Measurements from ENCODE around the gene PRM1. TPM values are rescaled to one million over a fixed set of nuclear protein-coding genes. Genes with fewer than 3 reads are reported as not detected.

The PRM1 gene
- total and polyA plus RNA-seq, 2 of the 13 experiments (the other 11 are each of a cell fraction or from before 2014, with no cell fraction given): not detected

DNA sequence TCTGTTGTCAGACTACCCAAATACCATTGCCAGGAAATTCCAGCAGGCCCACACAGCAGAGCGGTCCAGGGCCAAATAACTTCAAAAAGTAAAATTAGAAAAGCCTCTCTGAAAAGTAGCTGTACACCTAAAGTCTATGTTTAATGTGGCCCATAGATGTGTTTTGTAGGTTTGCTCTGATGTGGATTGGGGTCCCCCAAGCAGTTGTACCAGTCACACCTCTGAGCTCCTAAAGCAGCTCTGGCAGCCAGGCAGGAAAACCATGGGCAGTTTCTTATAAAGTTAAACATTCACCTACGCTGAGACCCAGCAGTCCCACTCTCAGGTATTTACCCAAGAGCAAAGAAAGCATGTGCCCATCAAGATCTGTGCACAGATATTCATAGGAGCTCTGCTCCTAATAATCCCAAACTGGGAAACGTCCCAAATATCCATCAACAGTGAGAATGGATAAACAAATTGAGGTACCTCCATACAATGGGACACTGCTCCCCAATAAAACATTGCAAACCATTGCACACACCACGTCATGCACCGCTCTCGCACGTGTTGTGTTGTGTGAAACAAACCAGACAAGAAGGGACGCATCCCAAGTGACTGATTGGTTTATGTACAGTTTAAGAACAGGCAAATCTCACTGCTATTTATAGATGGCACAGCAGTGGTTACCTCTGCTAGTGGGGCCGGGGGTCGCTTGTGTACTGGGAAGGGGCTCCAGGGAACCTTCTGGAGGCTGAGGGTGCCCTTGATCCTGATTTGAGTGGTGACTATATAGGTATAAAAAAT is 15.8 kb upstream of the PRM1 start (continued):
- TF ChIP-seq, protein P1, sequence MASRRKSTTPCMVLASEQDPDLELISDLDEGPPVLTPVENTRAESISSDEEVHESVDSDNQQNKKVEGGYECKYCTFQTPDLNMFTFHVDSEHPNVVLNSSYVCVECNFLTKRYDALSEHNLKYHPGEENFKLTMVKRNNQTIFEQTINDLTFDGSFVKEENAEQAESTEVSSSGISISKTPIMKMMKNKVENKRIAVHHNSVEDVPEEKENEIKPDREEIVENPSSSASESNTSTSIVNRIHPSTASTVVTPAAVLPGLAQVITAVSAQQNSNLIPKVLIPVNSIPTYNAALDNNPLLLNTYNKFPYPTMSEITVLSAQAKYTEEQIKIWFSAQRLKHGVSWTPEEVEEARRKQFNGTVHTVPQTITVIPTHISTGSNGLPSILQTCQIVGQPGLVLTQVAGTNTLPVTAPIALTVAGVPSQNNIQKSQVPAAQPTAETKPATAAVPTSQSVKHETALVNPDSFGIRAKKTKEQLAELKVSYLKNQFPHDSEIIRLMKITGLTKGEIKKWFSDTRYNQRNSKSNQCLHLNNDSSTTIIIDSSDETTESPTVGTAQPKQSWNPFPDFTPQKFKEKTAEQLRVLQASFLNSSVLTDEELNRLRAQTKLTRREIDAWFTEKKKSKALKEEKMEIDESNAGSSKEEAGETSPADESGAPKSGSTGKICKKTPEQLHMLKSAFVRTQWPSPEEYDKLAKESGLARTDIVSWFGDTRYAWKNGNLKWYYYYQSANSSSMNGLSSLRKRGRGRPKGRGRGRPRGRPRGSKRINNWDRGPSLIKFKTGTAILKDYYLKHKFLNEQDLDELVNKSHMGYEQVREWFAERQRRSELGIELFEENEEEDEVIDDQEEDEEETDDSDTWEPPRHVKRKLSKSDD (CRISPR knock-in tag; IDR thresholded peaks at IDR 0.05; ENCODE audit: low read depth): no peak
- TF ChIP-seq RFXANK (CRISPR knock-in tag; IDR thresholded peaks at IDR 0.05) (no peak), MYPOP (CRISPR knock-in tag; IDR thresholded peaks at IDR 0.05) (no peak; the same call in 1 of the 2 replicates), PAWR (CRISPR knock-in tag; IDR thresholded peaks at IDR 0.05; ENCODE audit: borderline replicate concordance) (0 out of 2 replicates have a peak, but pooled peaks have one; percentile 58), NONO (IDR thresholded peaks at IDR 0.05) (no peak), NONO (CRISPR knock-in tag; conservative IDR thresholded peaks at IDR 0.05) (peak; percentile 45; the same call in 1 of the 2 replicates), NR2F1 (CRISPR knock-in tag; IDR thresholded peaks at IDR 0.05) (no peak), PHB2 (IDR thresholded peaks at IDR 0.05; ENCODE audit: partially characterized antibody) (no peak), MIXL1 (CRISPR knock-in tag; IDR thresholded peaks at IDR 0.05) (peak; percentile 70), FOXK1 (CRISPR knock-in tag; IDR thresholded peaks at IDR 0.05; ENCODE audit: borderline replicate concordance, low read depth) (0 out of 2 replicates have a peak, but pooled peaks have one; percentile 47), KDM1A (CRISPR knock-in tag; IDR thresholded peaks at IDR 0.05) (0 out of 2 replicates have a peak, but pooled peaks have one; percentile 19), ZNF354B (CRISPR knock-in tag; IDR thresholded peaks at IDR 0.05) (no peak), ZNF841 (CRISPR knock-in tag; IDR thresholded peaks at IDR 0.05; ENCODE audit: borderline replicate concordance) (no peak), CCDC6 (CRISPR knock-in tag; IDR thresholded peaks at IDR 0.05) (peak; percentile 74; the same call in 1 of the 2 replicates), ZNF775 (CRISPR knock-in tag; IDR thresholded peaks at IDR 0.05; ENCODE audit: borderline replicate concordance) (peak; percentile 60; the same call in 1 of the 2 replicates), TAF15 (IDR thresholded peaks at IDR 0.05; ENCODE audit: low read depth, low read length, poor library complexity, severe bottlenecking) (no peak), ISX (CRISPR knock-in tag; conservative IDR thresholded peaks at IDR 0.05) (no peak; the same call in 1 of the 2 replicates), PRMT3 (CRISPR knock-in tag; IDR thresholded peaks at IDR 0.05; ENCODE audit: borderline replicate concordance, low read depth) (0 out of 2 replicates have a peak, but pooled peaks have one; percentile 60), ZNF34 (CRISPR knock-in tag; IDR thresholded peaks at IDR 0.05; ENCODE audit: borderline replicate concordance) (no peak), GMEB2 (CRISPR knock-in tag; IDR thresholded peaks at IDR 0.05; ENCODE audit: low read depth) (no peak)
- TF ChIP-seq, protein P2, sequence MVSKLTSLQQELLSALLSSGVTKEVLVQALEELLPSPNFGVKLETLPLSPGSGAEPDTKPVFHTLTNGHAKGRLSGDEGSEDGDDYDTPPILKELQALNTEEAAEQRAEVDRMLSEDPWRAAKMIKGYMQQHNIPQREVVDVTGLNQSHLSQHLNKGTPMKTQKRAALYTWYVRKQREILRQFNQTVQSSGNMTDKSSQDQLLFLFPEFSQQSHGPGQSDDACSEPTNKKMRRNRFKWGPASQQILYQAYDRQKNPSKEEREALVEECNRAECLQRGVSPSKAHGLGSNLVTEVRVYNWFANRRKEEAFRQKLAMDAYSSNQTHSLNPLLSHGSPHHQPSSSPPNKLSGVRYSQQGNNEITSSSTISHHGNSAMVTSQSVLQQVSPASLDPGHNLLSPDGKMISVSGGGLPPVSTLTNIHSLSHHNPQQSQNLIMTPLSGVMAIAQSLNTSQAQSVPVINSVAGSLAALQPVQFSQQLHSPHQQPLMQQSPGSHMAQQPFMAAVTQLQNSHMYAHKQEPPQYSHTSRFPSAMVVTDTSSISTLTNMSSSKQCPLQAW (CRISPR knock-in tag; IDR thresholded peaks at IDR 0.05): peak; percentile 94
